GM23248 (cell line): ENCODE measurements around the gene ENO1. TPM values are rescaled to one million over a fixed set of nuclear protein-coding genes. Genes with fewer than 3 reads are reported as not detected.
A peak's percentile ranks its signal among the peaks of the same experiment; 100 is the strongest.

Experiments used
- DNase-seq: peaks from one replicate; pipeline ENCODE4 v3.0.0-alpha.2; 2015
- H2AFZ ChIP-seq: fragments of 200-600 bp; sonication (generic); 2 replicates; pipeline ENCODE4 v1.6.1; 2016; ENCODE audit warnings: antibody characterized with exemption
- H3F3A ChIP-seq: fragments of 200-600 bp; sonication (generic); 2 replicates; pipeline ENCODE4 v1.6.1; 2016; ENCODE audit warnings: mild to moderate bottlenecking, antibody characterized with exemption, mixed run types; ENCODE audit not compliant: insufficient read depth
- H3K27ac ChIP-seq: fragments of 200-600 bp; sonication (generic); 2 replicates; pipeline ENCODE4 v1.5.1; 2016; ENCODE audit warnings: mild to moderate bottlenecking
- H3K27me3 ChIP-seq: fragments of 200-600 bp; sonication (generic); replicated peaks from 2 replicates; pipeline ENCODE4 v1.6.1; 2016; ENCODE audit warnings: mild to moderate bottlenecking; ENCODE audit not compliant: insufficient read depth
- H3K36me3 ChIP-seq: fragments of 200-600 bp; sonication (generic); 2 replicates; pipeline ENCODE4 v1.6.1; 2016; ENCODE audit warnings: low read depth, mild to moderate bottlenecking
- H3K4me1 ChIP-seq: fragments of 200-600 bp; sonication (generic); 2 replicates; pipeline ENCODE4 v1.6.1; 2016; ENCODE audit warnings: mild to moderate bottlenecking; ENCODE audit not compliant: insufficient read depth
- H3K4me2 ChIP-seq: fragments of 200-600 bp; sonication (generic); one replicate; pipeline ENCODE4 v1.6.1; 2016; ENCODE audit warnings: mild to moderate bottlenecking; ENCODE audit not compliant: unreplicated experiment
- H3K4me3 ChIP-seq: fragments of 200-600 bp; sonication (generic); 2 replicates; pipeline ENCODE4 v1.5.1; 2016; ENCODE audit warnings: mild to moderate bottlenecking
- H3K79me2 ChIP-seq: fragments of 200-600 bp; sonication (generic); 2 replicates; pipeline ENCODE4 v1.6.1; 2016; ENCODE audit warnings: mild to moderate bottlenecking; ENCODE audit not compliant: insufficient read depth
- H3K9ac ChIP-seq: fragments of 200-600 bp; sonication (generic); 2 replicates; pipeline ENCODE4 v1.6.1; 2016; ENCODE audit warnings: mild to moderate bottlenecking
- H3K9me2 ChIP-seq: fragments of 200-600 bp; sonication (generic); 2 replicates; pipeline ENCODE4 v1.6.1; 2016; ENCODE audit warnings: mixed run types, mild to moderate bottlenecking, moderate library complexity; ENCODE audit not compliant: insufficient read depth
- H3K9me3 ChIP-seq: fragments of 200-600 bp; sonication (generic); one replicate; pipeline ENCODE4 v1.6.1; 2017; ENCODE audit warnings: low read depth
- H4K20me1 ChIP-seq: fragments of 200-600 bp; sonication (generic); 2 replicates; pipeline ENCODE4 v1.6.0; 2016; ENCODE audit not compliant: insufficient read depth
- EZH2 ChIP-seq: fragments of 200-600 bp; sonication (generic); IDR thresholded peaks from 2 replicates; pipeline ENCODE4 v1.6.1; 2018; ENCODE audit warnings: antibody characterized with exemption, mild to moderate bottlenecking; ENCODE audit not compliant: insufficient read depth, poor library complexity, severe bottlenecking
- EZH2phosphoT487 ChIP-seq: fragments of 200-600 bp; sonication (generic); IDR thresholded peaks from 2 replicates; pipeline ENCODE4 v1.6.1; 2018; ENCODE audit warnings: antibody characterized with exemption, moderate library complexity, mild to moderate bottlenecking, low read depth; ENCODE audit not compliant: insufficient read depth
- WGBS, 2 experiments: methylation state at CpG; one replicate each; pipeline ENCODE4 v1.1.6; 2015 to 2017; ENCODE audit warnings: low lambda C conversion rate in 2 of 2, low coverage in 1 of 2; ENCODE audit errors: missing lambda C conversion rate in 2 of 2; 5-methylcytosine and 5-hydroxymethylcytosine counted together
- in situ Hi-C: fragments of 300-500 bp; cut with MboI; formaldehyde crosslinking; loops from 2 replicates; pipeline ENCODE4 v1.15.0; 2020
- polyA plus RNA-seq: library from polyadenylated mRNA; unstranded; fragments of >200 nt; fragmentation: Nextera tagmentation; extraction: Ambion mirVana; gene quantifications from 2 replicates; pipeline ENCODE4 v1.2.1, GENCODE V29; 2016
- total RNA-seq: library from RNA; depleted of rRNA; stranded (reverse); fragments of >200 nt; shearing (Covaris generic); gene quantifications from 2 replicates; pipeline ENCODE4 v1.2.3, GENCODE V29; 2014

ENO1 gene
- total and polyA plus RNA-seq, 2 experiments from 2014 or later, result 2,185 to 2,304 TPM

- H3K9me3 ChIP-seq, result no peaks in the 10 kb centered on the region
- TF ChIP-seq EZH2phosphoT487 (no peak), EZH2 (no peak)
- no peaks in the 10 kb centered on the region for H3K9me2 ChIP-seq
- peaks cover 68% of the 10 kb centered on the region for H3K79me2 ChIP-seq
- peak overlapping the region; percentile 94 for H3K27ac ChIP-seq
- peak overlapping the region; percentile 85 for H3K4me3 ChIP-seq
- WGBS, 2 experiments, result 51% methylated on average over 3 of the region's 3 CpGs
- no peaks in the 10 kb centered on the region for H3K27me3 ChIP-seq
- DNase-seq, result no peak
- in situ Hi-C loops, result no loop called here
- peak overlapping the region; percentile 81 for H3K4me2 ChIP-seq
- H2AFZ ChIP-seq, result no peak overlapping the region
- H3K4me1 ChIP-seq, result peaks cover 68% of the 10 kb centered on the region
- H4K20me1 ChIP-seq, result peaks cover 39% of the 10 kb centered on the region
- H3K9ac ChIP-seq, result peak overlapping the region; percentile 98
- peaks cover 77% of the 10 kb centered on the region for H3F3A ChIP-seq
- H3K36me3 ChIP-seq, result peaks cover 57% of the 10 kb centered on the region
Measured at GRCh38 chr1:8876087-8876486, 2.4 kb downstream of the ENO1 start.

GRCh38 chr1:8875216-8875861 lies 3.1 kb downstream of the ENO1 start:
- H3K9me3 ChIP-seq, result no peaks in the 10 kb centered on the region
- no peaks in the 10 kb centered on the region for H3K9me2 ChIP-seq
- peaks cover 46% of the 10 kb centered on the region for H4K20me1 ChIP-seq
- peak overlapping the region; percentile 81 for H3K4me2 ChIP-seq
- peak overlapping the region; percentile 94 for H3K27ac ChIP-seq
- TF ChIP-seq EZH2, result no peak
- no peak for TF ChIP-seq EZH2phosphoT487
- peak overlapping the region; percentile 98 for H3K9ac ChIP-seq
- H2AFZ ChIP-seq, result no peak overlapping the region
- no peaks in the 10 kb centered on the region for H3K27me3 ChIP-seq
- peaks cover 76% of the 10 kb centered on the region for H3K79me2 ChIP-seq
- no peak for DNase-seq
- 50 to 53% methylated on average over 7 of the region's 7 CpGs for WGBS, 2 experiments
- H3F3A ChIP-seq, result peaks cover 78% of the 10 kb centered on the region
- H3K4me3 ChIP-seq, result peak overlapping the region; percentile 85
- H3K36me3 ChIP-seq, result peaks cover 64% of the 10 kb centered on the region
- peaks cover 68% of the 10 kb centered on the region for H3K4me1 ChIP-seq
- in situ Hi-C loops, result no loop called here

GRCh38 chr1:8874230-8875201 lies 4.0 kb downstream of the ENO1 start:
- Histone ChIP-seq H3F3A (peaks cover 80% of the 10 kb centered on the region), H3K4me3 (peak overlapping the region; percentile 85), H3K4me2 (peak overlapping the region; percentile 81), H3K27me3 (no peaks in the 10 kb centered on the region), H3K36me3 (peaks cover 73% of the 10 kb centered on the region), H3K9me3 (no peaks in the 10 kb centered on the region), H3K79me2 (peaks cover 84% of the 10 kb centered on the region), H3K9ac (peak overlapping the region; percentile 98), H3K9me2 (no peaks in the 10 kb centered on the region), H3K27ac (peak overlapping the region; percentile 94), H3K4me1 (peaks cover 70% of the 10 kb centered on the region), H4K20me1 (peaks cover 53% of the 10 kb centered on the region), H2AFZ (no peak overlapping the region)
- WGBS, 2 experiments, result 84 to 87% methylated on average over 15 of the region's 15 CpGs
- DNase-seq, result peak; percentile 52
- no peak for TF ChIP-seq EZH2
- TF ChIP-seq EZH2phosphoT487, result no peak
- in situ Hi-C loops, result no loop called here

- H3K79me2 ChIP-seq, result peaks cover 93% of the 10 kb centered on the region
- H3K4me1 ChIP-seq, result peaks cover 75% of the 10 kb centered on the region
- H3K9me2 ChIP-seq, result no peaks in the 10 kb centered on the region
- WGBS, 2 experiments, result 0% methylated on average over 5 of the region's 5 CpGs
- peak; percentile 99 for DNase-seq
- no peaks in the 10 kb centered on the region for H3K27me3 ChIP-seq
- H4K20me1 ChIP-seq, result peaks cover 59% of the 10 kb centered on the region
- H3K9me3 ChIP-seq, result no peaks in the 10 kb centered on the region
- no peak overlapping the region for H2AFZ ChIP-seq
- H3K9ac ChIP-seq, result peak overlapping the region; percentile 40
- H3K36me3 ChIP-seq, result peaks cover 81% of the 10 kb centered on the region
- TF ChIP-seq EZH2phosphoT487, result no peak
- TF ChIP-seq EZH2, result no peak
- peak overlapping the region; percentile 81 for H3K4me2 ChIP-seq
- H3K4me3 ChIP-seq, result peak overlapping the region; percentile 85
- in situ Hi-C loops, result no loop called here
- H3K27ac ChIP-seq, result peak overlapping the region; percentile 94
- peaks cover 85% of the 10 kb centered on the region for H3F3A ChIP-seq
Measured at GRCh38 chr1:8873506-8874229, 4.8 kb downstream of the ENO1 start.
